Gastrocnemius medialis (tissue), 4 donors: ENCODE results near the gene PIGH.

Experiments used
- CTCF ChIP-seq, 5 experiments: fragments of 450-650 bp in 3 of 5; fragments of 200-600 bp in 2 of 5; sonication (generic) in 2 of 5; IDR thresholded peaks in 4 of 5; conservative IDR thresholded peaks in 1 of 5; 1 replicate in 4 of 5; 2 replicates in 1 of 5; pipeline ENCODE4 v1.5.1; 2016 to 2019; ENCODE audit warnings: antibody characterized with exemption in 5 of 5, mild to moderate bottlenecking in 3 of 5, moderate library complexity in 3 of 5
- POLR2A ChIP-seq, 2 donors: fragments of 450-650 bp; IDR thresholded peaks; one replicate each; pipeline ENCODE4 v1.6.1; 2017; ENCODE audit warnings: antibody characterized with exemption in 2 of 2, mild to moderate bottlenecking in 2 of 2, moderate library complexity in 2 of 2

GRCh38 chr14:67557656-67558055 lies 42.4 kb downstream of the PIGH start:
- TF ChIP-seq POLR2A (IDR thresholded peaks at IDR 0.05) (no peak), CTCF (IDR thresholded peaks at IDR 0.05 in 4 of 5, conservative IDR thresholded peaks at IDR 0.05 in 1 of 5) (no peak)
